GM12878 (cell line): ENCODE data around the gene MRPL21. TPM values are rescaled to one million over a fixed set of nuclear protein-coding genes. Genes with fewer than 3 reads are reported as not detected.

Experiments used
- ATAC-seq: fragments of 200-7000 bp; cut with Tn5 transposase; 3 replicates; pipeline ENCODE4 v1.9.1; 2020; ENCODE audit warnings: mild to moderate bottlenecking, moderate library complexity
- BruUV-seq: library from RNA; stranded (reverse); fragments of 400-500 nt; replicated peaks from 2 replicates; lab custom pipeline; 2021; lab: Mats Ljungman, UMichigan
- CTCF ChIA-PET: fragments of 300-600 bp; sonication (Branson Sonifier 250); formaldehyde crosslinking; extraction: SDS; loops from one replicate; lab custom pipeline; 2021; ENCODE audit warnings: inconsistent platforms; lab: Yijun Ruan, JAX
- POLR2A ChIA-PET: fragments of 350-600 bp; formaldehyde crosslinking; extraction: SDS; loops from one replicate; lab custom pipeline; 2021; ENCODE audit warnings: inconsistent platforms; lab: Charles Lee
- RAD21 ChIA-PET: fragments of 300-600 bp; sonication (Branson Sonifier 250); formaldehyde crosslinking; loops from one replicate; lab custom pipeline; 2023; ENCODE audit warnings: antibody characterized with exemption; ENCODE audit not compliant: unreplicated experiment; lab: Charles Lee
- SMC1A ChIA-PET: fragments of 300-600 bp; sonication (Branson Sonifier 250); formaldehyde crosslinking; loops from one replicate; lab custom pipeline; 2023; ENCODE audit not compliant: unreplicated experiment, uncharacterized antibody; lab: Charles Lee
- DNase-seq: peaks from one replicate; pipeline ENCODE4 v3.0.0-alpha.2; 2011; ENCODE audit warnings: low read depth, low spot score
- FAIRE-seq: peaks from 3 replicates; lab custom pipeline; 2011; peaks lifted over from hg19 to GRCh38; lab: Jason Lieb, UNC
- H2AFZ ChIP-seq: 2 replicates; pipeline ENCODE4 v1.6.0; 2011; ENCODE audit warnings: low read depth, low read length, control low read depth; ENCODE audit not compliant: control insufficient read depth
- H3K27ac ChIP-seq: 2 replicates; pipeline ENCODE4 v1.5.1; 2011; ENCODE audit warnings: control low read depth; ENCODE audit not compliant: control insufficient read depth, insufficient read depth
- H3K27me3 ChIP-seq, 2 experiments: replicated peaks in 1 of 2; 2 replicates each; pipeline versions ENCODE4 v1.6.0 to v1.6.1; 2011; ENCODE audit warnings: low read length in 1 of 2; ENCODE audit not compliant: control insufficient read depth in 2 of 2, insufficient read depth in 2 of 2
- H3K36me3 ChIP-seq, 2 experiments: 2 replicates each; pipeline ENCODE4 v1.5.1; 2011; ENCODE audit warnings: low read length in 1 of 2; ENCODE audit not compliant: control insufficient read depth in 2 of 2, insufficient read depth in 2 of 2
- H3K4me1 ChIP-seq: 2 replicates; pipeline ENCODE4 v1.6.1; 2011; ENCODE audit warnings: mild to moderate bottlenecking, low read length, moderate library complexity, mixed read lengths; ENCODE audit not compliant: control insufficient read depth, insufficient read depth
- H3K4me2 ChIP-seq: 2 replicates; pipeline ENCODE4 v1.6.0; 2011; ENCODE audit warnings: control low read depth; ENCODE audit not compliant: control insufficient read depth, insufficient read depth
- H3K4me3 ChIP-seq: fragments of 200-600 bp; sonication (generic); 2 replicates; pipeline ENCODE4 v1.5.1; 2016
- H3K79me2 ChIP-seq: 2 replicates; pipeline ENCODE4 v1.6.0; 2011; ENCODE audit warnings: low read length; ENCODE audit not compliant: control insufficient read depth, insufficient read depth
- H3K9ac ChIP-seq: 2 replicates; pipeline ENCODE4 v1.8.0; 2011; ENCODE audit warnings: low read length, control low read depth, mixed read lengths; ENCODE audit not compliant: control insufficient read depth, insufficient read depth
- H3K9me3 ChIP-seq: replicated peaks from 3 replicates; pipeline ENCODE4 v1.5.1; 2011; ENCODE audit warnings: mild to moderate bottlenecking, low read length; ENCODE audit not compliant: control insufficient read depth, insufficient read depth
- H4K20me1 ChIP-seq: 2 replicates; pipeline ENCODE4 v1.6.0; 2011; ENCODE audit not compliant: control insufficient read depth, insufficient read depth
- BCL11A ChIP-seq: IDR thresholded peaks from 2 replicates; pipeline ENCODE4 v1.6.1; 2011; ENCODE audit warnings: low read depth, low read length
- DPF2 ChIP-seq: fragments of 450-650 bp; IDR thresholded peaks from 2 replicates; pipeline ENCODE4 v1.6.1; 2017; ENCODE audit warnings: mild to moderate bottlenecking
- FOS ChIP-seq: IDR thresholded peaks from 3 replicates; pipeline ENCODE4 v1.6.1; 2011; ENCODE audit warnings: borderline replicate concordance; ENCODE audit not compliant: insufficient read length; ENCODE audit errors: extremely low read depth
- FOXK2 ChIP-seq: fragments of 450-650 bp; IDR thresholded peaks from 2 replicates; pipeline ENCODE4 v1.6.1; 2017; ENCODE audit warnings: mild to moderate bottlenecking, moderate library complexity
- IKZF2 ChIP-seq, 2 experiments: fragments of 450-650 bp; IDR thresholded peaks; 2 replicates each; pipeline ENCODE4 v1.6.1; 2017; ENCODE audit warnings: mild to moderate bottlenecking in 2 of 2, moderate library complexity in 2 of 2
- NR2C2 ChIP-seq: IDR thresholded peaks from 2 replicates; pipeline ENCODE4 v1.6.1; 2011; ENCODE audit warnings: borderline replicate concordance, low read depth; ENCODE audit not compliant: control insufficient read depth, insufficient read length
- NRF1 ChIP-seq: conservative IDR thresholded peaks from 2 replicates; pipeline ENCODE4 v1.6.1; 2011; ENCODE audit warnings: mild to moderate bottlenecking, low read depth, low read length, improper control_type of control experiment
- RAD21 ChIP-seq: IDR thresholded peaks from 2 replicates; pipeline ENCODE4 v1.6.1; 2011; ENCODE audit warnings: mild to moderate bottlenecking, low read depth, low read length, moderate library complexity; ENCODE audit not compliant: insufficient read depth
- SUPT20H ChIP-seq: IDR thresholded peaks from 2 replicates; pipeline ENCODE4 v1.6.1; 2011; ENCODE audit warnings: low read depth, mild to moderate bottlenecking, low read length, moderate library complexity, borderline replicate concordance; ENCODE audit not compliant: control insufficient read depth
- ZBED1 ChIP-seq: IDR thresholded peaks from 2 replicates; pipeline ENCODE4 v1.6.1; 2016; ENCODE audit warnings: borderline replicate concordance
- ZNF207 ChIP-seq: fragments of 450-650 bp; IDR thresholded peaks from 2 replicates; pipeline ENCODE4 v1.6.1; 2014; ENCODE audit warnings: antibody characterized with exemption, mild to moderate bottlenecking, borderline replicate concordance
- ZSCAN29 ChIP-seq: fragments of 450-650 bp; IDR thresholded peaks from 2 replicates; pipeline ENCODE4 v1.6.1; 2017; ENCODE audit warnings: mild to moderate bottlenecking, moderate library complexity
- WGBS: methylation state at CpG from one replicate; pipeline ENCODE4 v1.1.6; 2016; ENCODE audit warnings: low lambda C conversion rate; ENCODE audit not compliant: insufficient replicate concordance, insufficient coverage; ENCODE audit errors: missing lambda C conversion rate; 5-methylcytosine and 5-hydroxymethylcytosine counted together
- in situ Hi-C: fragments of 300-500 bp; cut with MboI; formaldehyde crosslinking; loops from 9 replicates; pipeline ENCODE4 v1.14.3; 2018; ENCODE audit warnings: mixed read lengths
- intact Hi-C: fragments of 100-400 bp; cut with micrococcal nuclease; formaldehyde crosslinking; loops from one replicate; pipeline ENCODE4 v1.14.2; 2022; ENCODE audit not compliant: unreplicated experiment
- polyA plus RNA-seq, 11 experiments: library from polyadenylated mRNA; depleted of rRNA in 4 of 11; unstranded in 6 of 11; stranded (reverse) in 5 of 11; fragments of >200 nt; fragmentation: Nextera tagmentation in 4 of 11; fragmentation: Illumina TruSeq in 1 of 11; extraction: Ambion mirVana in 4 of 11; extraction: Trizol in 1 of 11; gene quantifications; 1 replicate in 1 of 11; 2 replicates in 10 of 11; pipeline versions ENCODE4 v1.2.1 to v1.2.3, GENCODE V29; 2011 to 2016; ENCODE audit warnings: inconsistent platforms in 2 of 11, missing spikeins in 2 of 11, low read depth in 1 of 11
- total RNA-seq, 4 experiments: library from RNA; depleted of rRNA in 3 of 4; stranded (reverse); fragments of >200 nt in 3 of 4; fragmentation: Illumina TruSeq in 1 of 4; extraction: Trizol in 1 of 4; gene quantifications; 2 replicates each; pipeline versions ENCODE4 v1.2.1 to v1.2.3, GENCODE V29; 2013 to 2021
- TF ChIP-seq, protein P1 (sequence below): IDR thresholded peaks from 2 replicates; pipeline ENCODE4 v1.6.1; 2011; ENCODE audit warnings: low read depth, mild to moderate bottlenecking, low read length, moderate library complexity, borderline replicate concordance; ENCODE audit errors: extremely low read depth
- TF ChIP-seq, protein P2 (sequence below): IDR thresholded peaks from 2 replicates; pipeline ENCODE4 v1.6.1; 2011; ENCODE audit warnings: mild to moderate bottlenecking, low read depth, low read length, moderate library complexity; ENCODE audit not compliant: insufficient replicate concordance
- TF ChIP-seq, protein P3 (sequence below): fragments of 450-650 bp; IDR thresholded peaks from 2 replicates; pipeline ENCODE4 v1.6.1; 2017; ENCODE audit warnings: low read depth, mild to moderate bottlenecking, moderate library complexity

Gene MRPL21
- total and polyA plus RNA-seq, 10 of the 15 experiments (the other 5 are each of a cell fraction or from before 2014, with no cell fraction given), result 86.6 to 283 (median 130) TPM

DNA sequence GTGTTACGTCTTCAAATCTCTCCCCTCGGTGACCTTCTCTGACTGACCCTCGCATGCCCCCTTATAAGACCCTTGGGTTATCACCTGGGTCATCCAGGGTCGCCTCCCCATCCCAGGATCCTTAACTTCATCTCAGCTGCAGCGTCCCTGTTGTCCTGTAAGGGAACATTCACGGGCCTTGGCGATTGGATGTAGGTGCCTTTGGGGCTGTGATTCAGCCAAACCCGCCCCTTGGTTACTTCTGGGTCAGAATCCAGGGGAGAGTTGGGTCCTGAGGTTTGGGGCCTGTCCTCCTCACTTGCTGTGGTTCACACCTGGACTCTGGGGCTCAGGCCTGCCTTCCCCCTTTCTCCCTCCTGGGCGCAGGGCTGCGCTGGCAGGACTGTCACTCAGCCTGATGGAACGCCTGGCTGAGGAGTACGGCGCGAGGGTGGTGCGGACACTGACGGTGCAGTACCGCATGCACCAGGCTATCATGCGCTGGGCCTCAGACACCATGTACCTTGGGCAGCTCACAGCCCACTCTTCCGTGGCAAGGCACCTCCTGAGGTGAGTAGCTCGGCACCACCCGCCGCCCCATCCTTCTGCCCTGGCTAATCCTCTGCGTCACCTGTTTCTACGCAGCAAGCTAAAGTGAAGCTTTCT, 29.4 kb upstream of the MRPL21 start:
- BruUV-seq, result no TSS peak
- DNase-seq (no peak), ATAC-seq (no peak), FAIRE-seq (no peak)
- WGBS, result 94% methylated on average over 23 of the region's 24 CpGs
- ChIA-PET POLR2A (no interaction called here), RAD21 (no interaction called here), CTCF (no interaction called here), SMC1A (no interaction called here)
- H3K27me3 ChIP-seq, result no peaks in the 10 kb centered on the region
- no peak overlapping the region for H3K4me2 ChIP-seq
- H3K79me2 ChIP-seq, result no peaks in the 10 kb centered on the region
- no peak overlapping the region for H3K4me3 ChIP-seq
- H3K9ac ChIP-seq, result no peak overlapping the region
- H3K4me1 ChIP-seq, result no peaks in the 10 kb centered on the region
- no peaks in the 10 kb centered on the region for H4K20me1 ChIP-seq
- in situ Hi-C loops, result no loop called here
- no peaks in the 10 kb centered on the region for H3K9me3 ChIP-seq
- H2AFZ ChIP-seq, result no peak overlapping the region
- H3K36me3 ChIP-seq, result peaks cover 6 to 34% of the 10 kb centered on the region in 2 experiments; a peak in 3 of 4 replicates
- no peak overlapping the region for H3K27ac ChIP-seq
- TF ChIP-seq, protein P1, sequence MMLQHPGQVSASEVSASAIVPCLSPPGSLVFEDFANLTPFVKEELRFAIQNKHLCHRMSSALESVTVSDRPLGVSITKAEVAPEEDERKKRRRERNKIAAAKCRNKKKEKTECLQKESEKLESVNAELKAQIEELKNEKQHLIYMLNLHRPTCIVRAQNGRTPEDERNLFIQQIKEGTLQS, result no peak
- no peak for TF ChIP-seq ZBED1
- no peak for TF ChIP-seq FOXK2
- TF ChIP-seq, protein P2, sequence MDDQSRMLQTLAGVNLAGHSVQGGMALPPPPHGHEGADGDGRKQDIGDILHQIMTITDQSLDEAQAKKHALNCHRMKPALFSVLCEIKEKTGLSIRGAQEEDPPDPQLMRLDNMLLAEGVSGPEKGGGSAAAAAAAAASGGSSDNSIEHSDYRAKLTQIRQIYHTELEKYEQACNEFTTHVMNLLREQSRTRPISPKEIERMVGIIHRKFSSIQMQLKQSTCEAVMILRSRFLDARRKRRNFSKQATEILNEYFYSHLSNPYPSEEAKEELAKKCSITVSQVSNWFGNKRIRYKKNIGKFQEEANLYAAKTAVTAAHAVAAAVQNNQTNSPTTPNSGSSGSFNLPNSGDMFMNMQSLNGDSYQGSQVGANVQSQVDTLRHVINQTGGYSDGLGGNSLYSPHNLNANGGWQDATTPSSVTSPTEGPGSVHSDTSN, result no peak
- TF ChIP-seq BCL11A, result no peak
- TF ChIP-seq, protein P3, sequence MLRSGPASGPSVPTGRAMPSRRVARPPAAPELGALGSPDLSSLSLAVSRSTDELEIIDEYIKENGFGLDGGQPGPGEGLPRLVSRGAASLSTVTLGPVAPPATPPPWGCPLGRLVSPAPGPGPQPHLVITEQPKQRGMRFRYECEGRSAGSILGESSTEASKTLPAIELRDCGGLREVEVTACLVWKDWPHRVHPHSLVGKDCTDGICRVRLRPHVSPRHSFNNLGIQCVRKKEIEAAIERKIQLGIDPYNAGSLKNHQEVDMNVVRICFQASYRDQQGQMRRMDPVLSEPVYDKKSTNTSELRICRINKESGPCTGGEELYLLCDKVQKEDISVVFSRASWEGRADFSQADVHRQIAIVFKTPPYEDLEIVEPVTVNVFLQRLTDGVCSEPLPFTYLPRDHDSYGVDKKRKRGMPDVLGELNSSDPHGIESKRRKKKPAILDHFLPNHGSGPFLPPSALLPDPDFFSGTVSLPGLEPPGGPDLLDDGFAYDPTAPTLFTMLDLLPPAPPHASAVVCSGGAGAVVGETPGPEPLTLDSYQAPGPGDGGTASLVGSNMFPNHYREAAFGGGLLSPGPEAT, result no peak
- TF ChIP-seq DPF2, result no peak
- TF ChIP-seq NR2C2, result no peak
- no peak for TF ChIP-seq IKZF2 (IDR thresholded peaks at IDR 0.05)
- no peak for TF ChIP-seq FOS
- TF ChIP-seq NRF1, result no peak
- no peak for TF ChIP-seq SUPT20H
- TF ChIP-seq ZNF207, result no peak
- TF ChIP-seq RAD21, result no peak
- no peak for TF ChIP-seq ZSCAN29
- intact Hi-C loops, result no loop called here
